Activated T-cell treated with anti-CD3 and anti-CD28 coated beads for 4 hours (primary cell): ENCODE measurements around the gene PRRG1.
"Not testable (repeated sequence)": the region's sequence is repeated elsewhere in the genome, so short reads cannot be mapped to it uniquely, and the experiment has no call there.

ENCODE experiments used
- DNase-seq: peaks from one replicate; pipeline ENCODE4 v3.0.0-alpha.2; 2020

PRRG1 gene

DNA sequence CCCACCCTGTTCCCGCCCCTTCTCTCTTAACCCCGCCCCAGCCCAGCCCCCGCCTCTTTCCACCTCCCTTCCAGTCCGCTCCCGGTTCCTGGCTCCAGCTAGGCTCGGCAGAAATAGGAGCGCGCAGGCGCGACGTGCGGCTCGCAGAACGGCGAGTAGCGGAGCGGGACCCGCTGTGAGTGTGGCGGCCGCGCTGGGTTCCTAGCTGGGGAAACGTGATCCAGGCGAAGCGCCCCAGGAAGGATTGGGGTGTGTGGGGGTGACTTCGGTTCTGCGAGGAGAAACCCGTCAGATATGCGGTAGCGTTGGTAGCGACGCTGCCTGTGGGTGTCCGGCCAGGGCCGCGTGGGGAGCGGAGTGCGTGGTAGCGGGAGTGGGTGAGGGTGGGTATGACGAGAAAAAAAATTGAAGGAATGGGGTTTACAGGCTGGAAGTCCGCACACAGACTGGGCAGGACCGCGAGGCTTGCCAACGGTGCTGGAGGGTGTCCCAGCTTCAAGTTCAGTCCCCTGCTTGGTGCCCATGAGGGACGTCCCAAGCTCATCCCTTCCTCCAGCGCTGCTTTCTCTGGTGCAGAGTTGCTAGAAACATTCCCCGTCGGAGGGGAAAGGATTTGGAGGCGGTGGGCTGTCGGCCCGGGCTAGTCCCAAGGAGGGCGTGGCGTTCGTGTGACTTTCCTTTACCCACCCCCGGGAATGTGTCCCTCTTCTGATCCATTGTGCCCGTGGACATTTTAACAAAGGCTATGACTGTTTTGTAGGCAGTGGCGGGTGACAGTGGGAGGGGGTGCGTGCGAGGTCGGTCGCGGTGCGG, at the start of gene PRRG1:
Gene PRRG1, plus strand, starts transcription at position 144 of the 813 bp plus-strand sequence. CDS start 56,886 bp downstream, outside the sequence.
- DNase-seq = no peak

DNA sequence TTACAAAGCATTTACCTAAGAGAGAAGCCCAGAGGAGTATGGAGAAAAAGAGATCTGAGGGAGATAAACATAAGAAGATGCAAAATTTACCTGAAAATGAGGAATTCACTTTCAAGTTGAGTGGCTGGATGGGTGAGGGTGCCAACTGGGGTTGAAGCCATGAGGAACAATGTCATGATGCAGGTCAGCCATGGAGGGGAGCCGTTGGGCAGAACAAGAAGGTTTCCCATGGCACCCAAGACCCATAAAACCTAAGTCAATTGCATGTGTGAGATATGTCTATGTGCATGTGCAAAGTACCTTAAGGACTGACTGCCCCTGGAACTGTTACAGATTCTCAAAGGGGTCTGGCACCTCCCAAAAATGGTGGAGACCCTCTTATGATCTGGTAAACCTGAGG, 46.6 kb upstream of the PRRG1 start:
- no peak for DNase-seq

DNA sequence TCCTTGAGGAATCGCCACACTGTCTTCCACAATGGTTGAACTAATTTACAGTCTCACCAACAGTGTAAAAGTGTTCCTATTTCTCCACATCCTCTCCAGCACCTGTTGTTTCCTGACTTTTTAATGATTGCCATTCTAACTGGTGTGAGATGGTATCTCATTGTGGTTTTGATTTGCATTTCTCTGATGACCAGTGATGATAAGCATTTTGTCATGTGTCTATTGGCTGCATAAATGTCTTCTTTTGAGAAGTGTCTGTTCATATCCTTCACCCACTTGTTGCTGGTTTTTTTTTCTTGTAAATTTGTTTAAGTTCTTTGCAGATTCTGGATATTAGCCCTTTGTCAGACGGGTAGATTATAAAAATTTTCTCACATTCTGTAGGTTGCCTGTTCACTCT, 43.9 kb upstream of the PRRG1 start:
- DNase-seq = not testable (repeated sequence)

DNA sequence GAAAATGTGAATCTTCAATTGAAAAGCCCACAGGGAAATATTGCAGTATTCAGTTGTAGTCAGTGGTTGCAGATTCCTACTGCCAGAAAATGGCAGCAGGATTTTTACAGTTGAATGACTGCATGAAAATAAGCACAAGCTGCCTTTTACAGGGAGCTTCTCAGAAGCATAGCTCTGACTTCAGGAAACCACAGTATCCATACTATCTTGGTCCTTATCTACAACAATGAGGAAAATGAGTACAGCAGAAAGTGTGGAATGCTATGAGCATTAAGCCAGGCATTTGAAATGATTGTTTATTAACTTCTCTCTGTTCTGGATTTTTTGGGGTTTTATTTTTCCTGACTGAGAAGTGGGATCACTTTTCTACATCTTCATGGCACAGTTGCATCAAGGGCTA, 34.6 kb upstream of the PRRG1 start:
- no peak for DNase-seq

DNA sequence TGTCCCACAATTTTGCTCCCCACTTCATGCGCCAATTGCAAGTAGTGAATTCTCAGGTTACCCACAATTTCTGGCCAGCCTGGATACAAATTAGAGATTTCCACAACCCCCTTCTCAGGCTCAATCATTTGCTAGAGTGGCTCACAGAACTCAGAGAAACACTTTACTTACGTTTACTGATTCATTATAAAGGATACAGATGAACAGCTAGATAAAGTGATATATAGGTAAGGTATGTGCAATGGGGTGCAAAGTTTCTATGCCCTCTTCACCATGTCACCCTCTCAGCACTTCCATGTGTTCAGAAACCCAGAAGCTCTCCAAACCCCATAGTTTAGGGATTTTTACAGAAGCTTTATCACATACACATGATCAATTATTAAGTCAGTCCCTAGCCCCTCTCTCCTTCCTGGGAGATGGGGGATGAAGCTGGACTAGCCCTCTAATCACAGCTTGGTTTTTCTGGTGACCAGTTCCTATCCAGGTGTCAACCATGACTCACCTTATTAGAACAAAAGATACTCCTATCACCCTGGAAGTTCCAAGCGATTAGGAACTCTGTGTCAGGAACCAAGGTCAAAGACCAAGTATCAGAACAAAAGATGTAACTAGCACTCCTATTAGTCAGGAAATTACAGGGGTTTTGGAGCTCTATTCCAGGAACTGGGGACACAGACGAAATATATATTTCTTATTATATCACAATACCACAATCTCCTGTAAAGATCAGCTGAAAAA, 33.5 kb upstream of the PRRG1 start:
- DNase-seq = no peak

DNA sequence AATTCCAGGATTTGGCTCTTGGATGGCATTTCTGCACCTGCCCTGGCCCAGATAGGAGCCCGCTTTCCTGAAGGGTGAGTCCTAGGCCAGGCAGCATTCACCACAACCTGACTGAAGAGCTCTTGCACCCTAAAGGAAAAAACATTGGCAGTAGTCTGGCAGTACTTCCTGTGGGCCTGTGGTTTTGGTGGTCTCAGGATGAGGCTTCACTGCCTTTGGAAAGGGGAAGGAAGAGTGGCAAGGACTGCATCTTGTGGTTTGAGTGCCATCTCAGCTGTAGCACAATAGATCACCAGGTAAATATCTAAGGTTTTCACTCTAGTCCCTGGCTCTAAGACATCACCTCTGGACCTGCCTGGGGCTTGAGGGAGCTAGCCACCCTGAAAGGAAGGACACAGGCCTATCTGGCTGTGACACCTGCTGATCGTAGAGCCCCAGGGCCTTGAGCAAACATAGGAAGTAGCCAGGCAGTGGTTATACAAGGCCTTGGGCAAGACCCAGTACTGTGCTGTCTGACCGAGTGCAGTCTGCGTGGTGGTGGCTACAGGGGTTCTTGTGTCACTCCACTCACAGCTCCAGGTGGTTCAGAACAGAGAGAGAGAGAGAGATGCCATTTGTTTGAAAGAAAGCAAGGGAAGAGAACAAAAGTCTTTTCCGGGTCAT, 28.5 kb upstream of the PRRG1 start:
- DNase-seq = no peak

DNA sequence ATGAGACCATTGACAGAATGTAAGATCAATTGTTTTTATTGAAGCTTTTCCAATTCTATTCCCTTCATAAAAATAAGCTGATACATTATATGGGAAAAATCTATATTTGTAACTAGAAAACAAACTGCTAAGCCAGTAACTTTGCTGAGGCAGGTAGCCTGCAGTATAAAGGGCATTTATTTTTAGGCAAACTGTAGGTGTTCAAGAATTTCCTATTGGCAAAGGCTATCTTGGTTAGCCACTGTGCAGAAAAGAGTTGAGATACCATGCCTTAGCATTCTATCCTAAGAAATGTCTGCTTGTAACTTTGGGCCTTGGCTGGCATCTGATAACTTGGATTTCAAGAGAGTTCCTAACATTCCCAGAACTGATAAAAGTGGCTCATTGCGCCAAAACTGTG, 18.5 kb upstream of the PRRG1 start:
- DNase-seq = no peak

DNA sequence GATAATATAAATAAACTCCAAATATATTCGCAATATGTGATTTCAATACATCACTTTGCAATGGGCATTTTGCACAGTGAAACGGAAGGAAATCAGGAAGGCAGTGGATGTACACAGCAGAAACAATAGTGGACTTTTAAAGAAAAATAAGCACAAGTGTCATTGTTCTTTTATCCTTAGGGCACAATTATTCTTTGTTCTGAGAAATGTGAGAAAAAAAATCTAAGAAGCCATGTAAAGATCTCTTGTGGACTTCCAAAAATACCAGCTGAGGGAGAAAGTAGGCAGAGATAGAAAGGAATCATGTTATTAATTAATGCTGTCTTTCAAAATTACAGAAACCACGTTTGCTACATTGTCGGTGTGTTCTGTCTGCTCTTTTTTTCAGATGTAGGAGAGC, 17.6 kb upstream of the PRRG1 start:
- DNase-seq = no peak

DNA sequence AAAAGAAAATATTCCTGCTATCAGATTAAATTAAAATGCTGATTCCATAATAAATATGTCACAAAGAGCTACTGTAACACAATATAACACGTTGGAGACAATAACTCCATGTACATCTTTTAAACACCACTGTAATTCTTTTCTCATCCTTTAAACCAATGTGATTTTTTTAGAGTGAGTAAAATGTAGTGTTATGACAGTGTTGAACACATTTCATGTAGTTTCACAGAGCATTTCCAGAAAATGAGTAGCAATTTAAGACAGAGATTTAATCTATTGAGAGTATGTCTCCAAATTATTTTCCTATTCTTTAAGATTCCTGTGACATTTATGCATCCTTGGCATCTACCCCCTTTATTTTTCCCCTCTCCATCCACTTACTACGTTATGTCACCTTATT, 17.1 kb upstream of the PRRG1 start:
- DNase-seq = no peak

DNA sequence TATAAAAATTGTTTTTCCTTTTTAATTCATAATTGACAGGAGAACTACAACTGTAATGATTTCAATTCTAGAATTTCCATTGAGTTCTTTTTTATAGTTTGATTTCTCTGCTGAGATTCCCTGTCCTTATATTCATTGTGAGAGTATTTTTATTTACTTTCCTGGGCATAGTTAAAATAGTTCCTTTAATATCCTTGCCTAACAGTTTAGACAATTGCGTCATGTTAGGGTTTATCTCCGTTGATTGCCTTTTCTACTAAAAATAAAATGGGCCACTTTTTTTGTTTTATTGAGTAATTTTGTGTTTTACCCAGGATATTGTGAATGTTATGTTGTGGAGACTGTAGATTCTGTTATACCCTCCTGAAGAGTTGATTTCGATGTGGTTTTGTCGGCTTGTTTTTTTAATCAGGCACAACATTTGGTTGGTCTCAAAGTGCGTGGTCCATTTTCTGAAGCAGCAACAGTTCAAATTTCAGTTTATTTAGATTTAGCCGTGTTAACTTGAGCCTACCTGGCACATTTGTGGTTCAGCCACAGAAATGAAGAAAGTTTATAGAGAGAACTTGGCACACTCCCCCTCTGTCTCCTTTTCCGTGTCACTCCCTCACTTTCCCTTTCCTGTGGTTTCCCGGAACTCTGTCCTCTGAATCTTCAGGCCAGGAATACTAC, 16.0 kb upstream of the PRRG1 start:
- DNase-seq = no peak

DNA sequence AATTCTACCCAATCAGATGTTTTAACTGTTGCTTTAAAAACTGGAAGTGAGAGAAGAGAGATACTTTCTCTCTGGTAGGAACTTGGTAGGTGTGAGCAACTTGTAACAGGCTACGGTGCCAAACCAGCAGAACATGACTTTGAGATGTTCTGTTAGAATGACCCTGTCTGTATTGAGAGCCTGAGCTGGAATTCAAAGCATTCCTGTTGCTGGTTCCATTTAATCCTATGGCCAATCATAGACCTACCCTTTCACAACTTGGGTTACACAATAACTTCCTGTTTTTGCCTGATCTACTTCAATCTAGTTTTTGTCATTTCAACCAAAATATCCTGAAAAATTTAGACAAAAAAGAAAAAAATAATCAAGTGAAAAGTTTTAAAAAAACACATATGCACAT, 1.7 kb upstream of the PRRG1 start:
- DNase-seq = no peak

DNA sequence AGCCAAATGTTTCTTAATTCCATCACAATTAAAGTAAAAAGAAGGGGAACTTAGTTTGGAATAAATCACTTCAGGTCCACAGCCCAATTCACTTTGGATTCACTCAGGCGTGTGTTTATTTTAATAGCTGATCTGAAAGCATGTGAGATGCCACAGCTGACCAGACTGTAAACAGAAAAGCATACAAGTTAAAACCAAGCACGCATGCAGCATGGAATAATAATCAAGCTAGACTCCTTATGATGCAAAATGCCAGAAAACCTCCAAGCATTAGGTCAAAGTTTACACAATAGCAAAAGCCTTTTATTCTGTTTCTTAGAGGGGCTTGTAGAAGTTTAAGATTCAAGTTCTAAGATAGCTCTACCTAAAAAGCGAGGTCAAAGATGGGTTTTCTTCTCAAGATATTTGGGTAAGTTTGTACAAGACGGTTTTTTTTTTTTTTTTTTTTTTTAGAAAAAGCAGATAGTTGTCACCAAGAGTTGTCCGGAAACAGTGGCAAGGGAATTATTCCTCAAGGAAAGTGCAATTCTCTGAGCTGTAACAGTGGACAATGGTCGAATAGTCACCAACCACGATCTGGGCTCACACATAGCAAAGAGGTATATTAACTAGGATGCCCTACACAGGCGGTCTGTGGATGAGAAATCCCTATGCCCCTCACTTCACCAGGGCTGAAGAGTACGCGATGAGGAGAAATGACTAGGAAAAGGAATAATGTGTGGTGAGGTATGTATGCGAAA, 763 bp upstream of the PRRG1 start:
- no peak for DNase-seq

DNA sequence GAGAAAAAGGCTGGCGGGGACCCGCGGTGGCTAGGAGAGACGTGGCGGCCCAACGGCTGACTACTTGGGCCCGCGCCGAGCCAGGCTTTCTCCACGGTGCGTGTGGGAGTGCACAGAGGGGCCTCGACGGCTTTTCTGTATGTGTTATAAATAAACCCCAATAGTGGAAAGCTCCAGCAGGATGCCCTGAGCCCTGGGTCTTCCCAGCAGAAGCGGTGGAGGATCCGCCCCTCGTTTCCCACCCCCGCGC, 268 bp upstream of the PRRG1 start:
- DNase-seq = no peak

DNA sequence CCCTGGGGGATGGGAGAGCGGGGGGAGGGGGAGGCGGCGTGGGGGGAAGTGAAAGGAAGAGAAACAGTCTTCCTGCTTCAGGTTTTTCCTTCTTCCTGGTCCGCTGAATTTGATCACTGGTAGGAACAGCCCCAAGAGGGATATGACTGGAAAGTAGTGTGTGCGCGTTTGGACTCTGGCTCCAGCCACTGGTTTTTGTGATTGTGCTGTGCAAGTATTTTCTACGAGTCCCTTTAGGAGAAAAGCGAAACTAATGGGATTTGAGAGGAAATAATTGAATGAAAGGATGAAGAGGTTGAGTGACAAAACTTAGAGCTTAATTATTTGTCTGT, 836 bp downstream of the PRRG1 start:
- DNase-seq = no peak

DNA sequence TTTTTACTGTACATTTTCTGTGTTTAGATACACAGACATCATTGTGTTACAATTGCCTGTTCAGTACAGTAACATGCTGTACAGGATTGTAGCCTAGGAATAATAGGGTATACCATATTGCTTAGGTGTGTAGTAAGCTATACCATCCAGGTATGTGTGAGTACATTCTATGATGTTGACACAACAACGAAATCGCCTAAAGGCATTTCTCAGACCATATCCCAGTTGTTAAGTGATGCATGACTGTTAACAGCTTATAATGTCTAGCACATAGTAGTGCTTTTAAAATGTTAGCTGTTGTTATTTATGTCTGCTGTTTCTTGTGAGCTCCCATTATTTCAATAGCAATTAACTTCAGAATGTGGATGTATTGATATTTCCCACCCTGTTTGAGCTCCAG, 4.5 kb downstream of the PRRG1 start:
- no peak for DNase-seq

DNA sequence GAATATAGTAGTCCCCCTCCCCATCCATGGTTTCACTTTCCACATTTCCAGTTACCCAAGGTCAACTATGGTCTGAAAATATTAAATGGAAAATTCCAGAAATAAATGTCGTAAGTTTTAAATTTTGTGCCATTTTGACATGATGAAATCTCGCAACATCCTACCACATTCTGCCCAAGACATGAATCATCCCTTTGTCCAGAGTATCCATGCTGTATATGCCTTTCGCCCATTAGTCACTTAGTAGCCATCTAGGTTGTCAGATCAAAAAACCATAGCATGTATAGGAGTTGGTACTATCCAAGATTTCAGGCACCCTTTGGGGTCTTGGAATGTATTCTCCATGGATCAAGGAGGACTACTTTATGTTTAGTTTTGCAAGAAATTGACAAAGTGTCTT, 8.3 kb downstream of the PRRG1 start:
- no peak for DNase-seq

DNA sequence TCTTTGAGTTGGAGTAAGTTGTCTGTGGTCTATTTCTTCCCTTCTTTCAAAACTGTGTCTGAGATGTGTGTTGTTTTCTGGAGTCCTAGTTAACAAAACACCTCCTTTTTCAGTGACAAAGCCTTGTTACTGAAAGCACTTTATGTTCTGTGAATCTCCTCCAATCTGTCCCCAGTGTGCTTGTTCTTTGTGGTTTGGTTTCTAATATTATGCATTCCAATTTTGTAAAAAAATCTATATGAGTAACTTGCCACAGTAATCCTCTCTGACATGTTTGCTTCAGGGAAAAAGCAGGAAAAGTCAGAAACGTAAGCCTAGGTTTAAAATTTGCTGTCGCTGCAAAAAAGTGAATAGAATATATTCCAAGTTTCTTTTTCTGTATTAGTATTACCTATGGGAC, 12.4 kb downstream of the PRRG1 start:
- DNase-seq = no peak

DNA sequence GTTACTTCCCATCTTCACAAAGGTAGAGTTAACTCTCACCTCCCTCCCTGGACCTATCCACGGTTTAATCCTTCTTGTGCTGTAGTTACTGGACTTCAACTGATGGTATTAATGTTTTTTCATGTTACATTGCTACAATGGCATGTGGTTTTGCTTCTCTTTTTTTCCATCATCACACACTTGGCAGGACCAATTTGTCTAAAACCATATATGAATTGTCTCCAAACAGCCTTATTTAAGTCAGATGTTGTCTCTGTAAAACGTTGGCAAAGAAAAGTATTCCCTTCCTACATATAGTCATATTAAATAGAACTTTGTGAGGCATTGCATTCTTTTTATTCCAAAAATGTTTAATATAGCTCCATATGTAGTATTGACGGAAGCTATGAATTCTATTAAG, 15.5 kb downstream of the PRRG1 start:
- DNase-seq = no peak

DNA sequence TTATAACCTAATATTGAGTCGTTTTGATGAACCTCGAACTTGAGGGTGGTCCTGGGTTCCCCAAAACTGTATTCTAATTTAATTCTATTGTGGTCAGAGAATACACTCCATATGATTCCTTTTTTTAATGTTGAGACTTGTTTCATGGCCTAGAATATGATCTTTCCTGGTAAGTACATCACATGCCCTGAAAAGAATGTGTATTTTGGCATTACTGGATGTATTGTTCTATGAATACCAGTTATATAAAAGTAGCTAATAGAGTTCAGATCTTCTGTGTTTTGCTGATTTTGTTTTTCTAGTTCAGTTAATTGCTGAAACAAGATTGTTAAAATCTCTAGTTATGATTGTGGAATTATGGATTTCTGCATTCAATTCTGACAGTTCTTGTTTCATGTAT, 18.8 kb downstream of the PRRG1 start:
- DNase-seq = no peak

DNA sequence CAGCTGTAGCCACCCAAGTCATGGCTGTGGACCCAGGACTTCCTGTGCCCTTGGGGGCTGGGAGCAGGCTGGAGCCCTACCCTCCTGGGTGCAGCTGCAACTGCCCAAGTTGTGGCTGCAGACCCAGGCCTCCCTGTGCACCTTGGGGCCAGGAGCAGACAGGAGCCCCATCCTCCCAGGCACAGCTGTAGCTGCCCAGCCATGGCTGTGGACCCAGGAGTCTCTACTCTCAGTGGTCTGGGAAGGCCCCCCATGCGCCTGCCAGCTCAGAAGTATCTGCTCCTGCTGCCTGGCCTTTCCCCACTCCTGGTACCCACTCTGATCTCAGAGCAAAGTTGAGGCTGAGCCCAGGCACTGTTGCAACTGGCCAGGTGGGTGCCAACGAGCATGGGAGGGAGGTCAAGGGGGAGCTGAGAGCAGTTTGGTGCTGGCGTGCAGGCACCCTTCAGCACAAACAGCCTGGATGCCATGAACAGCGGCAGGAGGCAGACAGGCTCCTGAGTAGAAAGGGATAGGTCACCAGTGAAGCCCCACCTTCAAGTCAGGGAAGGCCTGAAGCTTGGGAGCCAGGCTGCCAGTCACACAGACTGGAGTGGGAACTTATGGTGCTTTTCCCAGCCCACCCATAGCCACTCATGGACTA, 21.5 kb downstream of the PRRG1 start:
- DNase-seq = no peak

DNA sequence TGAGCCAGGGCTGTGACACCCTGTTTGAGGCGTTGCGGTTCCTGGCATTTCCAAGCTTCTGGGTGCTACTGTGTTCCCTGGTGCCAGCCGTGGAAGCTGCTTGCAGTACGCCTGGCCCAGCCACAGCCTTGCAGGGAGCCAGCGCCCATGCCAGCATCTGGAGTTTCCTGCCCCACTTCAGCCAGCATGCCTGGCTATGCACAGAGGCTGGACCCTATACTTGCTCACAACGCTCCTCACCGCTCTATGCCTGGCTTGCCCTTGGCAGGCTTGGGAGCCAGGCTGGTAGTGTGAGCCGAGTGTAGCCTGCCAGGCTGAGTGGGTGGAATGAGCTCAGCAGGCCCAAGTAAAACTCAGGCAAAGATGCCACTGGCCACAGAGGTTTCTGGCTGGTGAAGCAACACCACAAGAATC, 22.4 kb downstream of the PRRG1 start:
- no peak for DNase-seq

DNA sequence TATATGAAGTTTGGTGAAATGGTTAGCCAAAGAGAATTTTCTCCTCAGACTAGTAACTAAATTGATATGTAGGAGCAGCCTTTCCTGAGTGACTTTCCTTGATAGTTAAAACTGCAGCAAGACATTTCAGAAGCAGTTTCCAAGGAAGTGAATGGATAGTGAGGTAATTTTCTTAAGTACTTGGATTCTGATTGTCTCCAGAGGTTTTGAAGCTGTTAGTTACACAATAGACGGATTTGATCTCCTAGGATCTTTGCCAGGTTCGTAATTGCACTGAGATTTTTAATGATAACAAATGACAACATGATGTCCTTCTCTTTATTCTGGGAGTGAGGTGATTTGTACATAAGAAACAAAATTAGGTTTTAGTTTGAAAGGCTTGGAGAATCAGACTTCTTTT, 29.2 kb downstream of the PRRG1 start:
- DNase-seq = no peak

DNA sequence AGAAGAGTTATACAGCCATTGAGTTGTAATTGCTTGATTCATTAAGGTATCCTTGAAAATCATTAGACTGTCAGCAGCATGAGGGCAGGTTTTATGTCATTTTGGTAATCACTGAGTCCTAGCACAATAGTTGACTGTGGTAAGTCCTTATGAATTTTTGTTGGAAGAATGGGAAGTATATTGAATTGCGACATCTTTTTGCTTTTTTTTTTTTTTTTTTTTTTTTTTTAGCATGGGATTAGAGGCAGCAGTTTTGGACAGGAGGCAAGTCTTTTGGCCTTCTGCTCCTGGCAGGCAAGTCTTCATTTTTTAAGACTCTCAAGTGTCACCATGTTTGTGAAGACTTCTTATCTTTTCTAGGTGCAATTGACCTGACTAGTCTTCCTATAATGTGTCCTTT, 29.7 kb downstream of the PRRG1 start:
- no peak for DNase-seq
